Mammary epithelial cell (primary cell): ENCODE measurements around the gene CNOT6L.

ENCODE experiments used
- EZH2 ChIP-seq: IDR thresholded peaks from 2 replicates; pipeline ENCODE4 v1.6.1; 2012; ENCODE audit warnings: low read length, inconsistent platforms, borderline replicate concordance
- TF ChIP-seq, protein P1 (sequence below), 2 donors: IDR thresholded peaks in 1 of 2; conservative IDR thresholded peaks in 1 of 2; 2 replicates each; pipeline ENCODE4 v1.5.1; 2011 to 2012; ENCODE audit warnings: inconsistent platforms in 2 of 2, low read length in 2 of 2, mild to moderate bottlenecking in 2 of 2, control low read depth in 1 of 2, low read depth in 1 of 2; ENCODE audit not compliant: insufficient read depth in 1 of 2; ENCODE audit errors: extremely low read depth in 1 of 2

DNA sequence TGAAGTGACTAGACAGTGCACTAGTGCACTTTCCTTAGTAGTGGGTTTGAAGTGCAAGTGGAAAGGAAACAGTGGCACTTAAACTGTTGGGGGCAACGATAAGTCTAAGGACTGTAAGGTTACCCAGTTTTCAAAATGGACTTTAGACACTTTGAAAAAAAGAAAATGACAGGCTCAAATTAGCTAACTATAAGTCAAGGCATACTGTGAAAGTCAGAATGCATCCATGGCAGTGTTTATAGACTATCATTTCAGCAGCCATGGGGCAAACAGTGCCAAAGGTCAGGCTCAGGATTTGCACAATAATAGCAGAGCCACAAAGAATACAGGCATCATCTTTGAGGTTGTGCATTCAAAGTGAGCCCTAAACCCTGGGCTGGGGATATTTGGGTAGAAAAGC lies 109.1 kb downstream of the CNOT6L start:
- TF ChIP-seq, protein P1, sequence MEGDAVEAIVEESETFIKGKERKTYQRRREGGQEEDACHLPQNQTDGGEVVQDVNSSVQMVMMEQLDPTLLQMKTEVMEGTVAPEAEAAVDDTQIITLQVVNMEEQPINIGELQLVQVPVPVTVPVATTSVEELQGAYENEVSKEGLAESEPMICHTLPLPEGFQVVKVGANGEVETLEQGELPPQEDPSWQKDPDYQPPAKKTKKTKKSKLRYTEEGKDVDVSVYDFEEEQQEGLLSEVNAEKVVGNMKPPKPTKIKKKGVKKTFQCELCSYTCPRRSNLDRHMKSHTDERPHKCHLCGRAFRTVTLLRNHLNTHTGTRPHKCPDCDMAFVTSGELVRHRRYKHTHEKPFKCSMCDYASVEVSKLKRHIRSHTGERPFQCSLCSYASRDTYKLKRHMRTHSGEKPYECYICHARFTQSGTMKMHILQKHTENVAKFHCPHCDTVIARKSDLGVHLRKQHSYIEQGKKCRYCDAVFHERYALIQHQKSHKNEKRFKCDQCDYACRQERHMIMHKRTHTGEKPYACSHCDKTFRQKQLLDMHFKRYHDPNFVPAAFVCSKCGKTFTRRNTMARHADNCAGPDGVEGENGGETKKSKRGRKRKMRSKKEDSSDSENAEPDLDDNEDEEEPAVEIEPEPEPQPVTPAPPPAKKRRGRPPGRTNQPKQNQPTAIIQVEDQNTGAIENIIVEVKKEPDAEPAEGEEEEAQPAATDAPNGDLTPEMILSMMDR (conservative IDR thresholded peaks at IDR 0.05 in 1 of 2, IDR thresholded peaks at IDR 0.05 in 1 of 2; ENCODE audit: extremely low read depth in 1 of 2, insufficient read depth in 1 of 2, low read depth in 1 of 2, low read length in 2 of 2), result no peak
- TF ChIP-seq EZH2, result no peak
